Naive B cell (primary cell): Measurements from ENCODE around the gene ABLIM2. TPM values are rescaled to one million over a fixed set of nuclear protein-coding genes. Genes with fewer than 3 reads are reported as not detected.

Experiments
- ATAC-seq, 2 donors: fragments of 150-1000 bp; cut with Tn5 transposase; 2 replicates each; pipeline ENCODE4 v1.10.0; 2021; ENCODE audit warnings: low read depth in 2 of 2, mild to moderate bottlenecking in 2 of 2, moderate library complexity in 2 of 2
- DNase-seq: peaks from one replicate; pipeline ENCODE4 v3.0.0; 2022
- H3K27ac Mint-ChIP-seq, 6 donors: one replicate each; pipeline ENCODE4 v1.8.0; 2020 to 2022; ENCODE audit warnings: mild to moderate bottlenecking in 6 of 6, mixed read lengths in 6 of 6, moderate library complexity in 5 of 6, inconsistent platforms in 2 of 6
- H3K27me3 Mint-ChIP-seq, 3 donors: one replicate each; pipeline ENCODE4 v1.8.0; 2021 to 2022; ENCODE audit warnings: mixed read lengths in 3 of 3, mild to moderate bottlenecking in 1 of 3
- H3K36me3 Mint-ChIP-seq, 2 donors: one replicate each; pipeline ENCODE4 v1.8.0; 2020 to 2022; ENCODE audit warnings: mixed read lengths in 2 of 2, inconsistent platforms in 1 of 2, mild to moderate bottlenecking in 1 of 2
- H3K4me1 Mint-ChIP-seq, 3 donors: one replicate each; pipeline ENCODE4 v1.8.0; 2020 to 2022; ENCODE audit warnings: mixed read lengths in 3 of 3, inconsistent platforms in 1 of 3, mild to moderate bottlenecking in 1 of 3, moderate library complexity in 1 of 3
- H3K4me3 Mint-ChIP-seq, 8 donors: one replicate each; pipeline ENCODE4 v1.8.0; 2020 to 2022; ENCODE audit warnings: mild to moderate bottlenecking in 8 of 8, mixed read lengths in 8 of 8, moderate library complexity in 8 of 8, inconsistent platforms in 2 of 8
- H3K9me3 Mint-ChIP-seq, 7 donors: one replicate each; pipeline ENCODE4 v1.8.0; 2020 to 2022; ENCODE audit warnings: mixed read lengths in 7 of 7, mild to moderate bottlenecking in 5 of 7, inconsistent platforms in 2 of 7, moderate library complexity in 1 of 7
- polyA plus RNA-seq, 6 donors: library from polyadenylated mRNA; unstranded; fragments of 300-500 nt; fragmentation: Illumina TruSeq; gene quantifications; one replicate each; pipeline ENCODE4 v1.2.3, GENCODE V29; 2021; ENCODE audit warnings: low read depth in 6 of 6

The ABLIM2 gene
- polyA plus RNA-seq, 6 donors from 2014 or later: 0.52 to 3.4 (median 1.1) TPM

DNA sequence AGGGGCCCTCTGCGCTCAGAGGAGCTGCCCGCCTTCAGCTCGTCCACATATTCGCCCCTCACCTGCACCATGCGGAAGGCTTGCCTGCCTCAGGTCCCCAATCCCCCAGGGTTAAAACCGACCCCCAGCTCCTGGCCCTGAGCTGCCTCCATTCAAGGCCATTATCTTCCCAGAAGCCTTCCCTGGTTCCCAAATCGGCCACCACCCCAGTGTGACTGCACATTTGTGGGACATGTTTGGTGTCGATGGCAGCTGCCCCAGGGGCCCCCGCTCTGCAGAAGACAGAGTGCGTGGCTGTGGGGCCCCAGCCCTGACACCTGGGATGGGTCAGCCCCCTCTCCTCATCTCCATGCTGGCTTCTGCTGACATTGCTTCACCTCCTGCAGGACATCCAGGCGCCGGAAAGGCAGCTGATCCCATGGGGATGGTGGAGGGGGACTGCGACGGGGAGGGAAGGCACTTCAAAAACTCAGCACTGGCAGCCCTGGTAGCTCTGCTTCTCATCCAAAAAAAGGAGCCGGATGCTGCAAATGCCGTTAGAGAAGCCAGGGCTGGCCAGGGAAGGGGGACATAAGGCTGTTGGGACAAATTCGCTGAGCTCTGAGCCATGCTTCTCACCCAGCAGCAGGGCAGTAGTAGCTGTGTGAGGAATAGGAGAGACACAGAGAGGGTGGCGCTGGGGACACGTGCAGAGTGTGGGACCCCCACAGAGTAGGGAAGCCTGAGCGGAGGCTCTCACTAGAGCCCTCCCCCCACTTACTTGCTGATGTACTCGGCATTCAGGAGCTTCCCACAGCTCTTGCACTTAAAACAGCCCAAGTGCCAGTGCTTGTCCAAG is 78.5 kb downstream of the ABLIM2 start:
- Mint-ChIP-seq H3K36me3 (no peaks in the 10 kb centered on the region), H3K4me3 (no peak overlapping the region), H3K27ac (peak overlapping the region in 2 of 6 donors; percentile 20 to 72), H3K4me1 (no peaks in the 10 kb centered on the region), H3K27me3 (peaks cover 5 to 26% (median 12%) of the 10 kb centered on the region in 3 donors), H3K9me3 (no peaks in the 10 kb centered on the region)
- DNase-seq (no peak), ATAC-seq (no peak)

DNA sequence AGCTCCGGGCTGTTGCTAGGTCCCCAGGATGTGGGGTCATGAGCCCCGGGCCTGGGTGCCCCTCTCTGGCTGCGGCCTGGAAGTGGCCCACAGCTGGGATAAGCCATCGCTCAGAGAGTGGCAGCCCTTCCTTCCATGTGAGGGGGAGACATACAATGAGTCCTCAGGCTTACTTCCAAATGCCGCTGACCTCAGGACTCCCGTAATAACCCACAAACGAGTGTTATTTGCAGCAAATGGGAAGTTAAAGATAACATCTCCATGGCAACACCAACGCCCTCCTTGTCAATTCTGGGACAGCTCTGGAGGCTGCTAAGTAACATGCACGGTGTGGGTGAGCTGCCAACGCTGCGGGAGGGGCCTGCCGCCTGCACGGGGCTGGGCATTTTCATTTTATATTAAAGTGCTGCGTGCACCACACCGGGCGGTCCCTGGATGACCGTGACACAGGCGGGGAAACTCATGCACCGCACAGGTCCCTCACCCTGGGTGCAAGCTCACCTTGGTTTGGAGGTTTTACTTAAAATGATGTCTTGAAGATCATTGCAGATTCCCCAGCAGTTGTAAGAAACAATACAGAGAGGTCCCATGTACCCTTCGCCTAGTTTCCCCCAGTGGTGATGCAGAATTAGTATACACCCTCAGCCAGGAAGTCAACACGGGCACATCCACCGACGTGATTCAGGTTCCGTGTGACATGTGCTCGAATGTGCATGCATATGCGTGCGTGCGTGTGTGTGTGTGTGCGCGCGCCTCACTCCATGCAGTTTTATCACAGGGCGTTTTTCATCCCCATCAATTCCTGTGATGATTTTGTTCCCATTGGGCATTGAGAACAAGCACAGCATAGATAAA is 79.4 kb downstream of the ABLIM2 start:
- H3K36me3 Mint-ChIP-seq: no peaks in the 10 kb centered on the region
- DNase-seq: no peak
- H3K27me3 Mint-ChIP-seq: peaks cover 5 to 26% (median 12%) of the 10 kb centered on the region in 3 donors
- no peaks in the 10 kb centered on the region for H3K9me3 Mint-ChIP-seq
- ATAC-seq: peak in 1 of 2 donors; percentile 14
- no peak overlapping the region for H3K27ac Mint-ChIP-seq
- H3K4me3 Mint-ChIP-seq: no peak overlapping the region
- no peaks in the 10 kb centered on the region for H3K4me1 Mint-ChIP-seq

GRCh38 chr4:8078610-8079015 is 80.0 kb downstream of the ABLIM2 start:
- no peaks in the 10 kb centered on the region for H3K9me3 Mint-ChIP-seq
- no peak overlapping the region for H3K4me3 Mint-ChIP-seq
- H3K36me3 Mint-ChIP-seq: no peaks in the 10 kb centered on the region
- ATAC-seq (no peak), DNase-seq (no peak)
- H3K27ac Mint-ChIP-seq: no peak overlapping the region
- H3K4me1 Mint-ChIP-seq: no peaks in the 10 kb centered on the region
- H3K27me3 Mint-ChIP-seq: peaks cover 5 to 26% (median 12%) of the 10 kb centered on the region in 3 donors

DNA sequence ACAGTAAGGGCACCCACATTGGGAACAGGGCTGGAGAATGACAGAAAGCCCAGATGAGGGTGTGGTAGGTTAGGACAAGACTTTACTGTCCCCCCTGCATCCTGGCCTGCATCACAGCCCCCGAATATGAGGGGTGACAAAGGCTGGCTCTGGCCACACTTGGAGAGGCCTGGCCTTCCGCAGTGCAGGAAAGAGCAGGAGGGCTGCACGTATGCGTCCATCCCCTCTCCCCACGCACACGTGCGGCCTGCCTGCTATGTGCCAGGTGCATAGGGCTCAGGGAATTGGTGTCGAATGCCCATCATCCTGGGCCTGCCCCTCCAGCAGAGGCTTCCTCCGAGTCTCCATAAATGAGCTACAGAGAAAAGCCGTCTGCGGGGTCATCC is 80.5 kb downstream of the ABLIM2 start:
- Mint-ChIP-seq H3K36me3 (peaks cover 0 to under 1% of the 10 kb centered on the region in 2 donors), H3K4me1 (no peaks in the 10 kb centered on the region), H3K9me3 (no peaks in the 10 kb centered on the region), H3K4me3 (no peak overlapping the region), H3K27me3 (peaks cover 5 to 29% (median 14%) of the 10 kb centered on the region in 3 donors), H3K27ac (no peak overlapping the region)
- no peak for ATAC-seq
- no peak for DNase-seq

GRCh38 chr4:8077181-8078108 is 81.2 kb downstream of the ABLIM2 start:
- no peak for ATAC-seq
- DNase-seq: no peak
- H3K36me3 Mint-ChIP-seq: peaks cover 0 to 7% of the 10 kb centered on the region in 2 donors
- no peaks in the 10 kb centered on the region for H3K9me3 Mint-ChIP-seq
- H3K4me1 Mint-ChIP-seq: peaks cover 0 to 3% (median 0%) of the 10 kb centered on the region in 3 donors
- no peak overlapping the region for H3K4me3 Mint-ChIP-seq
- H3K27me3 Mint-ChIP-seq: peaks cover 5 to 36% (median 20%) of the 10 kb centered on the region in 3 donors
- H3K27ac Mint-ChIP-seq: no peak overlapping the region

DNA sequence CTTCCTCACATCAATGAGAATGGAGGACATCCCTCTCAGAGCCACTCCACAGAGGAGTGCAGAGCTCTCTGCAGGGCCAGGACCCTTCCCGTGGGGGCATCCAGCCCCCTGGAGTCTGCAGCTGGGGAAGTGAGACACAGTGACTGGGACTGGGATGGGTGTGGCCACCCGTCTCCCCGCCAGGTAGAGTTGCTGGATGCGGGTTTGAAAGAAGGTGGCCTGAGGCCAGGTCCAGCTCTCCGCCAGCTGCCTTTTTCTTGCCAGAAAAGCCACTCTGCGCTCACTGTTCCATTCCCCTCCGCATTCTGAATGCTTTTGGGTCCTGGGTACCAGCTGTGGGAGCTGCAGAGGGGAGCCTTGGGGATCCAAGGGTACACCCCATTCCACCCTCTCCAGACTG is 82.6 kb downstream of the ABLIM2 start:
- peaks cover 0 to 5% (median 0%) of the 10 kb centered on the region in 3 donors for H3K4me1 Mint-ChIP-seq
- H3K27ac Mint-ChIP-seq: no peak overlapping the region
- H3K27me3 Mint-ChIP-seq: peaks cover 5 to 28% (median 11%) of the 10 kb centered on the region in 3 donors
- no peak for DNase-seq
- no peak for ATAC-seq
- H3K4me3 Mint-ChIP-seq: no peak overlapping the region
- H3K36me3 Mint-ChIP-seq: peaks cover 0 to 8% of the 10 kb centered on the region in 2 donors
- H3K9me3 Mint-ChIP-seq: no peaks in the 10 kb centered on the region

DNA sequence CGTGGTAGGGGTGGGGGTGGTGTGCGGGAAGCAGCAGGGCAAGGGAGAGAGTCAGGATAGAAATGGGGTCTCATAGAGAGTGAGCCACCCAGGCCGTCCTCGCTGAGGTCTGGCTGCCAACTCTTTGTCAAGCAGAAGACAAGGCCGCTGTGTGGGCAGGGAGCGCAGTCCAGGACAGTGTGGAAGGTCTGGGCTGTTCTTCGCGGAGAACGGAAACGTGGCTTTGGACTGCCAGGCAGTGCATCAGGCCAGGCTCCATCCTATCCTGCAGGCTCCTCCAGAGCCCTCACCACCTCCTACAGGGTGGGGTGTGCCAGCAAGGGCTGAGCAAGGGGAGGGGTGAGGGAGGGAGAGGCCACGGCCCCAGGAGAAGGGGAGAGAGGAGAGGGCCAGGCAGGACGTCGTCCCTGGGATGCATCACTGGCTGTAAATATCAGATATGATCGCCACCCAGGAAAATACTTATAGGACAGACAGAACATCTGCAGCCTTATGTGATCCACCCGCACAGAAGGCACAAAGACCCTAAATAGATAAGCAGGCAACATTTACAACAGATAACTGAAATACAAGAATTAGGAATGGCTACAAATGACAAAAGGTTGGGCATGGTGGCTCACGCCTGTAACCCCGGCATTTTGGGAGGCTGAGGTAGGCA is 85.3 kb downstream of the ABLIM2 start:
- Mint-ChIP-seq H3K36me3 (peaks cover 0 to 8% of the 10 kb centered on the region in 2 donors), H3K9me3 (no peaks in the 10 kb centered on the region), H3K27ac (no peak overlapping the region), H3K27me3 (peaks cover 0 to 13% (median 11%) of the 10 kb centered on the region in 3 donors), H3K4me1 (peaks cover 0 to 5% (median 0%) of the 10 kb centered on the region in 3 donors), H3K4me3 (no peak overlapping the region)
- DNase-seq: no peak
- ATAC-seq: no peak

DNA sequence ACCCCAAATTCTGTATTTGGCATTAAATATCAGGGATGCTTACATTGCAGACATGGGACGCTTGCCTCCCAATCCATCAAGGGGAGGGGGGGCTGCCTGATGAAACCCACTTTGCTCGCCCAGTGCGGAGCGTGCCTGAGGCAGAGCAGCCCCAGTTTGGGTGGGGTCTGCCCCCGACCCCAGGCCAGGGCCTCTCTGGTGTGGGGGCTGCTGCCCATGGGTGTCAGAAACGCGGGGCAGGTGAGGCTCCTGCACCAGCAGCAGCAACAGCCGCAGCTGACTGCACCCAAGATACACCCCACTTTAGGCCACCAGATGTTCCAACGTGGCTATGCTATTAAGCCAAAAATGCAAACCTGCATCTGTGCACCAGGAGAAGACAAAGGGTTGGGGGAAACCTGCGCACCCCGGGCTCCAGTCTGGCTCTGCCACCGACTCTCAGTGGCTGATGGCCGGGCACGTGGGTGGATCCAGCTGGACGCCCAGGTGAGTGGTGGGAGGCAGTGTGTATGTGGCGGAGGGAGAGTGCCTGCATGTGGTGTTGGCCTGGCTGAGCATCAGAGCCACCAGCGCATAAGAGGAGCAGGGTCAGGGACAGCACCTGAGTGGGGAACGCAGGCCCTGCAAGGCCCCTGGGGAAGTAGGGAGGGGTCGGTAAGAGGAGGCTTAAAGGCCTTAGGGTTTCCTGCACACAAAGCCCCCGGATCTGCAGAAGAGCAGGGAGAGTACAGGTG is 86.2 kb downstream of the ABLIM2 start:
- no peak for DNase-seq
- peaks cover 4 to 13% (median 11%) of the 10 kb centered on the region in 3 donors for H3K27me3 Mint-ChIP-seq
- H3K4me3 Mint-ChIP-seq: no peak overlapping the region
- ATAC-seq: no peak
- H3K4me1 Mint-ChIP-seq: peaks cover 0 to 5% (median 0%) of the 10 kb centered on the region in 3 donors
- peaks cover 0 to 8% of the 10 kb centered on the region in 2 donors for H3K36me3 Mint-ChIP-seq
- no peaks in the 10 kb centered on the region for H3K9me3 Mint-ChIP-seq
- no peak overlapping the region for H3K27ac Mint-ChIP-seq

DNA sequence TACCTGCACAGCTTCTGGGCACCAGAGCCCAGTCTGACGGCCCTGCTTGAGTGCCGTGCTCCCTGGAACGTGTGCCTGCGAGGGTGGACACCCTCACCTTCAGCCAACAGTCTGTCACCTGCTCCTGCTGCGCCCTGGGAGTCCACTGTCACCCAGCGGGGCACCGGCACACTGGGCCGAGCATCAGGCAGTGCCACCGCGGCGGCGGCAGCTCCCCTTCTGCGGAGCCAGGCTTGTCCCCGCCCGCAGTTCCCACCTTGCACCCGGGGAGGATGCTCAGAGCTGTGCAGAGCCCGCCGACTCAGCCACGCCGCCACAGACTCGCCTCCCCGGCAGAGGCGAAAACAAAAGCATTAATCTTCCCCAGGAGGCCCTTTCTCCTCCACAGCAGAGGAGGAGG is 86.8 kb downstream of the ABLIM2 start:
- H3K27ac Mint-ChIP-seq: no peak overlapping the region
- peaks cover 0 to 5% (median 0%) of the 10 kb centered on the region in 3 donors for H3K4me1 Mint-ChIP-seq
- peaks cover 0 to 8% of the 10 kb centered on the region in 2 donors for H3K36me3 Mint-ChIP-seq
- DNase-seq: no peak
- no peak for ATAC-seq
- peaks cover 4 to 13% (median 11%) of the 10 kb centered on the region in 3 donors for H3K27me3 Mint-ChIP-seq
- H3K4me3 Mint-ChIP-seq: no peak overlapping the region
- H3K9me3 Mint-ChIP-seq: peaks cover 0 to 2% (median 0%) of the 10 kb centered on the region in 7 donors

GRCh38 chr4:8070736-8071718 is 87.6 kb downstream of the ABLIM2 start:
- H3K36me3 Mint-ChIP-seq: peaks cover 0 to 8% of the 10 kb centered on the region in 2 donors

More at GRCh38 chr4:8070736-8071718, 87.6 kb downstream of the ABLIM2 start:
- H3K9me3 Mint-ChIP-seq: peaks cover 0 to 6% (median 0%) of the 10 kb centered on the region in 7 donors
- no peak for DNase-seq
- peaks cover 4 to 13% (median 11%) of the 10 kb centered on the region in 3 donors for H3K27me3 Mint-ChIP-seq
- no peak for ATAC-seq
- H3K27ac Mint-ChIP-seq: no peak overlapping the region
- no peak overlapping the region for H3K4me3 Mint-ChIP-seq
- peaks cover 0 to 5% (median 0%) of the 10 kb centered on the region in 3 donors for H3K4me1 Mint-ChIP-seq
